Trophoblast cell (in vitro differentiated cells and primary cell): ENCODE results near the gene TMCC1.

Experiments
- DNase-seq, 2 donors: peaks; one replicate each; pipeline ENCODE4 v3.0.0-alpha.2; 2016
- H2AFZ ChIP-seq: 2 replicates; pipeline ENCODE4 v1.6.1; 2013; ENCODE audit warnings: low read length, moderate library complexity, mild to moderate bottlenecking; ENCODE audit not compliant: insufficient read depth, poor library complexity
- H2AK5ac ChIP-seq: 2 replicates; pipeline ENCODE4 v1.6.1; 2013; ENCODE audit warnings: mild to moderate bottlenecking, low read length
- H2BK120ac ChIP-seq: 2 replicates; pipeline ENCODE4 v1.6.1; 2013; ENCODE audit warnings: low read length, mild to moderate bottlenecking, moderate library complexity; ENCODE audit not compliant: insufficient read depth, poor library complexity
- H2BK12ac ChIP-seq: 2 replicates; pipeline ENCODE4 v1.6.1; 2013; ENCODE audit warnings: mild to moderate bottlenecking, low read length, moderate library complexity
- H2BK5ac ChIP-seq: 2 replicates; pipeline ENCODE4 v1.6.1; 2013; ENCODE audit warnings: low read length, low read depth, moderate library complexity, mild to moderate bottlenecking; ENCODE audit not compliant: poor library complexity
- H3K14ac ChIP-seq: 2 replicates; pipeline ENCODE4 v1.6.1; 2013; ENCODE audit warnings: mild to moderate bottlenecking, low read length
- H3K18ac ChIP-seq: 2 replicates; pipeline ENCODE4 v1.6.1; 2013; ENCODE audit warnings: mild to moderate bottlenecking, low read length
- H3K23ac ChIP-seq: 2 replicates; pipeline ENCODE4 v1.6.1; 2013; ENCODE audit warnings: low read length
- H3K27ac ChIP-seq: 2 replicates; pipeline ENCODE4 v1.5.1; 2013; ENCODE audit warnings: low read depth, mild to moderate bottlenecking, inconsistent platforms, low read length, moderate library complexity
- H3K27me3 ChIP-seq: 2 replicates; pipeline ENCODE4 v1.6.1; 2013; ENCODE audit warnings: inconsistent platforms, mild to moderate bottlenecking, low read length, moderate library complexity; ENCODE audit not compliant: insufficient read depth
- H3K36me3 ChIP-seq, 2 experiments: 1 replicate in 1 of 2; 2 replicates in 1 of 2; pipeline ENCODE4 v1.6.1; 2013; ENCODE audit warnings: low read length in 2 of 2, mild to moderate bottlenecking in 2 of 2, moderate library complexity in 1 of 2; ENCODE audit not compliant: insufficient read depth in 2 of 2, control insufficient read depth in 1 of 2
- H3K4ac ChIP-seq: 2 replicates; pipeline ENCODE4 v1.6.1; 2013; ENCODE audit warnings: low read depth, mild to moderate bottlenecking, low read length, moderate library complexity
- H3K4me1 ChIP-seq, 2 experiments: 1 replicate in 1 of 2; 2 replicates in 1 of 2; pipeline ENCODE4 v1.6.1; 2013; ENCODE audit warnings: low read length in 2 of 2, mild to moderate bottlenecking in 2 of 2, moderate library complexity in 1 of 2; ENCODE audit not compliant: insufficient read depth in 2 of 2, control insufficient read depth in 1 of 2
- H3K4me2 ChIP-seq: 2 replicates; pipeline ENCODE4 v1.6.1; 2013; ENCODE audit warnings: inconsistent platforms, mild to moderate bottlenecking, low read length, moderate library complexity
- H3K4me3 ChIP-seq: 2 replicates; pipeline ENCODE4 v1.5.1; 2013; ENCODE audit warnings: mild to moderate bottlenecking, low read depth, low read length, inconsistent platforms
- H3K79me1 ChIP-seq: one replicate; pipeline ENCODE4 v1.6.1; 2013; ENCODE audit warnings: low read length
- H3K79me2 ChIP-seq: 2 replicates; pipeline ENCODE4 v1.6.1; 2013; ENCODE audit warnings: low read length, mild to moderate bottlenecking; ENCODE audit not compliant: control insufficient read depth, insufficient read depth, poor library complexity
- H3K9ac ChIP-seq: 2 replicates; pipeline ENCODE4 v1.6.1; 2013; ENCODE audit warnings: mild to moderate bottlenecking, low read length
- H3K9me3 ChIP-seq: 2 replicates; pipeline ENCODE4 v1.6.1; 2013; ENCODE audit warnings: low read depth, mild to moderate bottlenecking, control low read depth, inconsistent platforms, low read length; ENCODE audit not compliant: insufficient read depth
- H4K12ac ChIP-seq: 2 replicates; pipeline ENCODE4 v1.6.1; 2013; ENCODE audit warnings: low read depth, mild to moderate bottlenecking, low read length, moderate library complexity
- H4K8ac ChIP-seq: 2 replicates; pipeline ENCODE4 v1.6.1; 2013; ENCODE audit warnings: low read depth, mild to moderate bottlenecking, low read length, moderate library complexity
- H4K91ac ChIP-seq: one replicate; pipeline ENCODE4 v1.6.1; 2013; ENCODE audit warnings: low read depth, mild to moderate bottlenecking, low read length, moderate library complexity
- WGBS: extraction: QIAGEN DNeasy Blood & Tissue Kit; methylation state at CpG from one replicate; pipeline ENCODE4 v1.1.7; 2013; ENCODE audit warnings: missing lambda C conversion rate; ENCODE audit not compliant: insufficient read length, insufficient coverage; ENCODE audit errors: extremely low coverage; 5-methylcytosine and 5-hydroxymethylcytosine counted together

TMCC1 gene

DNA sequence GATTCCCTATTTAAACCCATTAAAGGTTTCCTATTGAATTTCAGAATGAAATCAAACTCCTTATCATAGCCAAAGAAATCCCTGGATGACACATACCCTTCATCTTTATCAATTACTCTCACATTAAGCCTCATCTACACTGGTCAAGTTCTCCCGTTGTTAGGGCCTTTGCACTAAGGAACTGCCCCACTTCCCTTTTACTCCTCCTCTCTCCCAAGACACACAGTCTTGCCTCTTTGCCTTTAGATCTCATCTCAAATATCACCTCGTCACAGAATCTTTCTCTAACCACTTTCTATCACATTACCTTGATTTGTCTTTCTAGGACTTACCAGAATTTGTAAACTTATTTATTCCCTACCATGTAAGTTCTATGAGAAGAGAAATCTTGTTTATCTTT, 117.6 kb downstream of the TMCC1 start:
- no peak overlapping the region for H2BK120ac ChIP-seq
- DNase-seq: no peak
- H3K14ac ChIP-seq: no peak overlapping the region
- no peaks in the 10 kb centered on the region for H3K4me1 ChIP-seq
- no peak overlapping the region for H4K12ac ChIP-seq
- no peak overlapping the region for H3K27ac ChIP-seq
- H3K9me3 ChIP-seq: no peaks in the 10 kb centered on the region
- no peaks in the 10 kb centered on the region for H3K27me3 ChIP-seq
- H4K91ac ChIP-seq: no peak overlapping the region
- no peak overlapping the region for H2AK5ac ChIP-seq
- H2BK12ac ChIP-seq: no peak overlapping the region
- no peak overlapping the region for H4K8ac ChIP-seq
- no peaks in the 10 kb centered on the region for H3K79me1 ChIP-seq
- H3K4me2 ChIP-seq: no peak overlapping the region
- 100% methylated on average over 1 of the region's 2 CpGs for WGBS
- H3K23ac ChIP-seq: no peak overlapping the region
- H3K36me3 ChIP-seq: peaks cover 3% of the 10 kb centered on the region in 2 experiments
- no peak overlapping the region for H3K4ac ChIP-seq
- H2AFZ ChIP-seq: no peak overlapping the region
- H2BK5ac ChIP-seq: no peak overlapping the region
- no peak overlapping the region for H3K4me3 ChIP-seq
- H3K9ac ChIP-seq: no peak overlapping the region
- H3K79me2 ChIP-seq: no peaks in the 10 kb centered on the region
- no peak overlapping the region for H3K18ac ChIP-seq

DNA sequence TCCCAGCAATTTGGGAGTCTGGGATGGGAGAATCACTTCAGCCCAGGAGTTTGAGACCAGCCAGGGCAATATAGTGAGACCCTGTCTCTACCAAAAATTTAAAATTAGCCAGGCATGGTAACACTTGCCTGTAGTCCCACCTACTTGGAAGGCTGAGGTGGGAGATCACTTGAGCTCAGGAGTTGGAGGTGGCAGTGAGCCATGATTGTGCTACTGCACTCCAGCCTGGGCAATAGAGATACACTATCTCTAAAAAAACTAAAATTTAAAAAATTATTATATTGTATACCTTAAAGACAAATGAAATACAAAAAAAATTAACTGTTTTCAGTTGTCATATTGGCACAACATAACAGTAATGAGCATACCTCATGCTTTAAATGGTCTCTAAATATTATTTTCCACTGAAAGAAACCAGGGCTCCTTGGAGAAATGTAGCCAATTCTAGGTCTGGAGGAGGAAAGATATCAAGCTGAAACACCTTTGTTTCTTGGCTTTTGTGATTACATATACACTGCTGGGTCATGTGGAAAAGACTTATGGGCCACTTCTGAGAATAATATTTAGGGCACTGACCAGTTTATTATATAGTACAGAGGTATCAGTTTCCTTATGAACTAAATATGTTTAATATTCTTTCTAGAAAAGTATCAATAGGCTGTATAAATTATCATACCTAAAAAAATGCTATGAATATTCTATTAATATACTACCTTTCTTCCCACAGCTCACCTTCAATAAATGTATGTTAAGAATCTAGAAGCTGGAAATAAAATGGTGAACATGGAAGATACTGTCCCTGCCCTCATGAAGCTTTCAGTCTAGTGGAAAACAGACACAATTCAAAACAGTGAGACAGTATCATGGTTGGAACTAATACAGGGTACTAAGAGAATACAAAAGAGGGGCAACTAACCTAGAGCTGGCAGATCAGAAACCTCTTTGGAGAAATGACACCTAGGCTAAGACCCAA, 119.5 kb downstream of the TMCC1 start:
- no peak overlapping the region for H2BK120ac ChIP-seq
- H2BK5ac ChIP-seq: no peak overlapping the region
- H3K27me3 ChIP-seq: no peaks in the 10 kb centered on the region
- no peak overlapping the region for H2AK5ac ChIP-seq
- H3K14ac ChIP-seq: no peak overlapping the region
- H2AFZ ChIP-seq: no peak overlapping the region
- no peak overlapping the region for H3K18ac ChIP-seq
- DNase-seq: no peak
- H3K4me3 ChIP-seq: no peak overlapping the region
- H3K4ac ChIP-seq: no peak overlapping the region
- peaks cover 3% of the 10 kb centered on the region in 2 experiments for H3K36me3 ChIP-seq
- no peaks in the 10 kb centered on the region for H3K9me3 ChIP-seq
- H3K23ac ChIP-seq: no peak overlapping the region
- no peak overlapping the region for H3K9ac ChIP-seq
- no peak overlapping the region for H3K27ac ChIP-seq
- no peak overlapping the region for H4K12ac ChIP-seq
- H2BK12ac ChIP-seq: no peak overlapping the region
- no peak overlapping the region for H4K91ac ChIP-seq
- H3K4me2 ChIP-seq: no peak overlapping the region
- H4K8ac ChIP-seq: no peak overlapping the region
- H3K4me1 ChIP-seq: peaks cover 0 to under 1% of the 10 kb centered on the region in 2 experiments
- no peaks in the 10 kb centered on the region for H3K79me2 ChIP-seq
- H3K79me1 ChIP-seq: no peaks in the 10 kb centered on the region

DNA sequence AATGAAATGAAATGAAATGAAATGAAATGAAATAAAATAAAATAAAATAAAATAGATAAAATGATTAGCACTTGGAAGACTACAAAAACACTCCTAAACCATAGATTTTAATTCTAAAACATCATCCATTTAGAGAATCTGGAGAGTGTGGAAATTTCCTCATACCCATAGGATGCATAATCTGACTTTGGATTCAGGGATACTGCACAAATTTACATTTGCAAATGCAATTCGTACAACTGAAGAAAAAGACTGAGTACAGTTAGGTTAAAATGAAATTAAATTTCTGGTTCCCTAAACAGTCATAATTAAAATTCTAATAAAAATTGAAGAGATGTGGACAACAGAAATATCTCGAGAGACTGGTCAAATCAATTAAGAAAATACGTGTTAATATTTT, 122.9 kb downstream of the TMCC1 start:
- H3K4me3 ChIP-seq: no peak overlapping the region
- peaks cover 0 to 2% of the 10 kb centered on the region in 2 experiments for H3K4me1 ChIP-seq
- H4K8ac ChIP-seq: no peak overlapping the region
- H3K9me3 ChIP-seq: no peaks in the 10 kb centered on the region
- H4K91ac ChIP-seq: no peak overlapping the region
- no peaks in the 10 kb centered on the region for H3K79me1 ChIP-seq
- no peak overlapping the region for H3K18ac ChIP-seq
- no peak overlapping the region for H2BK12ac ChIP-seq
- H3K27ac ChIP-seq: no peak overlapping the region
- H2BK120ac ChIP-seq: no peak overlapping the region
- no peak overlapping the region for H3K14ac ChIP-seq
- H3K79me2 ChIP-seq: no peaks in the 10 kb centered on the region
- H2BK5ac ChIP-seq: no peak overlapping the region
- WGBS: no CpG with 5 or more reads among the region's 3 CpGs
- DNase-seq: no peak
- H3K9ac ChIP-seq: no peak overlapping the region
- peaks cover 3% of the 10 kb centered on the region in 2 experiments for H3K36me3 ChIP-seq
- H3K23ac ChIP-seq: no peak overlapping the region
- no peaks in the 10 kb centered on the region for H3K27me3 ChIP-seq
- no peak overlapping the region for H2AFZ ChIP-seq
- no peak overlapping the region for H3K4ac ChIP-seq
- no peak overlapping the region for H2AK5ac ChIP-seq
- H4K12ac ChIP-seq: no peak overlapping the region
- H3K4me2 ChIP-seq: no peak overlapping the region

DNA sequence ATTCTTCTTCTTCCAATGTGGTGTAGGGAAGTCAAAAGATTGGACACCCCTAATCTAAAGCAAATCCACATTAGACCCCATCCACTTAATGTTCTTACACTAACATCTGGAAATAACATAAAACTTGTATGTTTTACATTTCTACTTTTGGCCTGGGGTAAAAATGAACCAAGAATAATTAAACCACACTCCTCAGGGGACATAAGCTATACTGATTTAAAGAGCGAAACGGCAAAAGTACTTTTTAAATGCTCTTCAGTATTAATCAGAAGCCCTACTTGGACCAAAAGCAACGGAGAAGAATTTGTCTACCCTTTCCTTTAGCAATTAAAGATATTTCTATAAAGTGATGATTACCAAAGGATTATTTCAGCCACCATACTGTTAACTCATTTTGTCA, 123.9 kb downstream of the TMCC1 start:
- Histone ChIP-seq H3K4me3 (no peak overlapping the region), H4K91ac (no peak overlapping the region), H3K36me3 (no peaks in the 10 kb centered on the region), H3K79me2 (no peaks in the 10 kb centered on the region), H3K27ac (no peak overlapping the region), H3K27me3 (no peaks in the 10 kb centered on the region), H3K14ac (no peak overlapping the region), H2BK120ac (no peak overlapping the region), H4K12ac (no peak overlapping the region), H3K23ac (no peak overlapping the region), H3K18ac (no peak overlapping the region), H2AK5ac (no peak overlapping the region), H2BK12ac (no peak overlapping the region), H3K4ac (no peak overlapping the region), H3K9ac (no peak overlapping the region), H3K79me1 (no peaks in the 10 kb centered on the region), H2AFZ (no peak overlapping the region), H3K9me3 (no peaks in the 10 kb centered on the region), H3K4me1 (peaks cover 0 to 2% of the 10 kb centered on the region in 2 experiments), H4K8ac (no peak overlapping the region), H2BK5ac (no peak overlapping the region), H3K4me2 (no peak overlapping the region)
- no peak for DNase-seq
- no CpG with 5 or more reads among the region's 3 CpGs for WGBS
